MCF 10A (cell line): ENCODE measurements around the gene PSMD1. TPM values are rescaled to one million over a fixed set of nuclear protein-coding genes. Genes with fewer than 3 reads are reported as not detected.

Experiments
- BruUV-seq: library from RNA; stranded (reverse); fragments of 400-500 nt; replicated peaks from 2 replicates; lab custom pipeline; 2021; lab: Mats Ljungman, UMichigan
- CTCF ChIA-PET: fragments of 300-600 bp; sonication (Branson Sonifier 250); formaldehyde crosslinking; extraction: SDS; loops from one replicate; lab custom pipeline; 2021; ENCODE audit warnings: antibody characterized with exemption, inconsistent platforms; lab: Yijun Ruan, JAX
- POLR2A ChIA-PET: fragments of 300-600, 350-650 bp; sonication (Branson Sonifier 250); formaldehyde crosslinking; extraction: SDS; loops from one replicate; lab custom pipeline; 2020; ENCODE audit warnings: antibody characterized with exemption, inconsistent platforms; lab: Yijun Ruan, JAX
- DNase-seq: peaks from one replicate; pipeline ENCODE4 v3.0.0-alpha.2; 2018; ENCODE audit not compliant: unreplicated experiment
- H3K27ac Mint-ChIP-seq: one replicate; pipeline ENCODE4 v1.8.0; 2022; ENCODE audit warnings: mild to moderate bottlenecking, low read depth, mixed read lengths; ENCODE audit not compliant: unreplicated experiment
- H3K27me3 Mint-ChIP-seq: one replicate; pipeline ENCODE4 v1.8.0; 2022; ENCODE audit warnings: mixed read lengths; ENCODE audit not compliant: insufficient read depth, unreplicated experiment
- H3K36me3 Mint-ChIP-seq: one replicate; pipeline ENCODE4 v1.8.0; 2022; ENCODE audit warnings: mild to moderate bottlenecking, moderate library complexity, mixed read lengths; ENCODE audit not compliant: insufficient read depth, unreplicated experiment
- H3K4me1 Mint-ChIP-seq: one replicate; pipeline ENCODE4 v1.8.0; 2022; ENCODE audit warnings: mixed read lengths; ENCODE audit not compliant: insufficient read depth, unreplicated experiment
- H3K4me3 Mint-ChIP-seq: one replicate; pipeline ENCODE4 v1.8.0; 2022; ENCODE audit warnings: mild to moderate bottlenecking, moderate library complexity, mixed read lengths; ENCODE audit not compliant: unreplicated experiment
- H3K9me3 Mint-ChIP-seq: one replicate; pipeline ENCODE4 v1.8.0; 2022; ENCODE audit warnings: mixed read lengths; ENCODE audit not compliant: unreplicated experiment
- intact Hi-C: fragments of 100-400 bp; cut with micrococcal nuclease; formaldehyde crosslinking; loops from 2 replicates; pipeline ENCODE4 v1.14.1; 2022
- total RNA-seq: library from RNA; stranded (reverse); gene quantifications from 2 replicates; pipeline ENCODE4 v1.2.3, GENCODE V29; 2022
- TF ChIP-seq, protein P1 (sequence below): fragments of 200-600 bp; IDR thresholded peaks from one replicate; pipeline ENCODE4 v1.8.0; 2022; ENCODE audit warnings: antibody characterized with exemption, mild to moderate bottlenecking; ENCODE audit not compliant: unreplicated experiment

The PSMD1 gene
- total RNA-seq, 1 experiment from 2014 or later = 88.5 TPM

DNA sequence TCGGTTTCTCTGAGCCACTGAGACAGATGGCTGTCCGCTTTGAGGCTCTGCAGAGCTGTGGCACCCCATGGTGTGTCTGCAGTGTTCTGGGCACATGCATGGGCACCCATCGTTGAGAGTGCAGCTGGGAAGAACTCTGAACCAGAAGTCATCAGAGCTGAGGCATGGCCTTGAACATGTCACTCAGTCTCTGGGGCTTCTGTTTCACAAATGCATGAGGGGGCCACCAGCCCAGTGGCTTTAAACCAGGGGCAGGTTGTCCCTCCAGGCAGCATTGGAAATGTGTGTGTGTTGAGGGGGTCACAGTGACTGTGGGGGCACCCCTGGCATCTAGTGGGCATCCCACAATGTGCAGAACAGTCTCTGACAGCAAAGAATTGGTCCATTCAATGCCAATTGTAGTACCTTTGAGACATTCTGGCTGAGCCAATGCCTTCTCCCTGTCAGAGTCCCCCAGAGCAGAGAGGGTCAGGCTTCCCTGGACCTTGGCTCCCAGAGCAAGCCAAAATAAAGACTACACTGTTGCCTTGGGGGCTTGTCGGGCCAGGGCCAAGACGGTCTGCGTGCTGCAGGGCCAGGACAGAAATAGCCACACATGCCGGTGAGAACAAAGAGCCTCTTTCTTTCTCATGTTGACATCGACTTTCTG, 9.3 kb upstream of the PSMD1 start:
- CTCF ChIA-PET = interaction anchor here (0.6 to 1.1 kb wide), 3 partner anchors 11 to 223 kb away, joined by 3 read pairs; no protein-coding TSS in a partner anchor
- intact Hi-C loops = no loop called here
- TF ChIP-seq, protein P1, sequence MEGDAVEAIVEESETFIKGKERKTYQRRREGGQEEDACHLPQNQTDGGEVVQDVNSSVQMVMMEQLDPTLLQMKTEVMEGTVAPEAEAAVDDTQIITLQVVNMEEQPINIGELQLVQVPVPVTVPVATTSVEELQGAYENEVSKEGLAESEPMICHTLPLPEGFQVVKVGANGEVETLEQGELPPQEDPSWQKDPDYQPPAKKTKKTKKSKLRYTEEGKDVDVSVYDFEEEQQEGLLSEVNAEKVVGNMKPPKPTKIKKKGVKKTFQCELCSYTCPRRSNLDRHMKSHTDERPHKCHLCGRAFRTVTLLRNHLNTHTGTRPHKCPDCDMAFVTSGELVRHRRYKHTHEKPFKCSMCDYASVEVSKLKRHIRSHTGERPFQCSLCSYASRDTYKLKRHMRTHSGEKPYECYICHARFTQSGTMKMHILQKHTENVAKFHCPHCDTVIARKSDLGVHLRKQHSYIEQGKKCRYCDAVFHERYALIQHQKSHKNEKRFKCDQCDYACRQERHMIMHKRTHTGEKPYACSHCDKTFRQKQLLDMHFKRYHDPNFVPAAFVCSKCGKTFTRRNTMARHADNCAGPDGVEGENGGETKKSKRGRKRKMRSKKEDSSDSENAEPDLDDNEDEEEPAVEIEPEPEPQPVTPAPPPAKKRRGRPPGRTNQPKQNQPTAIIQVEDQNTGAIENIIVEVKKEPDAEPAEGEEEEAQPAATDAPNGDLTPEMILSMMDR = no peak
- Mint-ChIP-seq H3K4me3 (no peak overlapping the region), H3K27me3 (peaks cover under 1% of the 10 kb centered on the region), H3K27ac (no peak overlapping the region), H3K9me3 (no peaks in the 10 kb centered on the region), H3K4me1 (no peaks in the 10 kb centered on the region), H3K36me3 (no peaks in the 10 kb centered on the region)
- no peak for DNase-seq
- no TSS peak for BruUV-seq
- POLR2A ChIA-PET = no interaction called here

DNA sequence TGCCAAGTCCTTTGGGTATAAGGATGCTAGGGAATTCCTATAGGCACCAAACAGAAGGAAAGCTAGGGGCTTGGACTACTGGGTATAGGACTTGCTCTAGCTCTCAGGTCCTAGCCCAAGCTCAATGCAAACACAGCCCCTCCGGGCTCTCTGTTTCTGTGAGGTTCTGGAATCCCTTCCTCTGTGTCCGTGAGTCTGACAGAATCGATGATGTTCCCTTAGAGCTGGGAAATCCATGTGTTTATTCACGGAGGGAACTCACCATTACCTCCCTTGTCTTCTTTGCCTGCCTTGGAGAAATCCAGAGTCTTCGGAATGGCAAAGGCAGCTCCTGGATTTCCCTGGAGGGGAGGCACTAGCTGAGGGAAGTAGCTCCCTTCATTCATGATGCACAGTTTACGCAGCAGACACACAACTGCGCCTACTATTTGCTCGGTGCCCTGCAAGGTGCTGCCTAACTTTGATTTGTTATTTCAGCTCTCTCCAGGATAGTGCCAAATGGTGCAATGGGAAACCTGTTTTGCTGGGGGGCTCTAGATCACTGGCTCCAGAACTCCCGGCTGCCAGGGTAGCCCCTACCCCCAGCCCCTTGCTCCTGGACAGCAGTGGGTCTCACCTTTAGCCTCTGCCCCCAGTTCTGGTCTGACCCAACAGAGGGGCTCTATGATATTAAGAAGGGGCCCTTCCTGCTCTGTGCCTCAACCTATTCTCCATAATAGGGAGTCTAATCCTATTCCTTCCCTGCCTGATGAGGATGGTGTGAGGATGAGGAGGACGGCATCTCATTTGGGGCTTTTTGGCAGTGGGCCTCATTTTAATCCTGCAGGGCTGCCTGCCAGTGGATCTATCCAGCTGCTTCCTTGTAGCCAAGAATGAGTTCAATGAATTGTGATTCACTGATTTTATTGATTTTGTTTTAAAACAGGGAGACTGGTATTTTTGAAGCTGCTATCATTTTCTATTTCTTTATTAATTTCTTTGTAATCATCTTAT, 8.4 kb upstream of the PSMD1 start:
- Mint-ChIP-seq H3K27ac (no peak overlapping the region), H3K36me3 (no peaks in the 10 kb centered on the region), H3K4me3 (no peak overlapping the region), H3K4me1 (no peaks in the 10 kb centered on the region), H3K27me3 (no peaks in the 10 kb centered on the region), H3K9me3 (no peaks in the 10 kb centered on the region)
- ChIA-PET CTCF (interaction anchor here (0.6 kb wide), 3 partner anchors 17 to 867 kb away, joined by 3 to 5 read pairs (median 4); no protein-coding TSS in a partner anchor), POLR2A (no interaction called here)
- intact Hi-C loops = no loop called here
- TF ChIP-seq, protein P1 = no peak
- no TSS peak for BruUV-seq
- DNase-seq = no peak

DNA sequence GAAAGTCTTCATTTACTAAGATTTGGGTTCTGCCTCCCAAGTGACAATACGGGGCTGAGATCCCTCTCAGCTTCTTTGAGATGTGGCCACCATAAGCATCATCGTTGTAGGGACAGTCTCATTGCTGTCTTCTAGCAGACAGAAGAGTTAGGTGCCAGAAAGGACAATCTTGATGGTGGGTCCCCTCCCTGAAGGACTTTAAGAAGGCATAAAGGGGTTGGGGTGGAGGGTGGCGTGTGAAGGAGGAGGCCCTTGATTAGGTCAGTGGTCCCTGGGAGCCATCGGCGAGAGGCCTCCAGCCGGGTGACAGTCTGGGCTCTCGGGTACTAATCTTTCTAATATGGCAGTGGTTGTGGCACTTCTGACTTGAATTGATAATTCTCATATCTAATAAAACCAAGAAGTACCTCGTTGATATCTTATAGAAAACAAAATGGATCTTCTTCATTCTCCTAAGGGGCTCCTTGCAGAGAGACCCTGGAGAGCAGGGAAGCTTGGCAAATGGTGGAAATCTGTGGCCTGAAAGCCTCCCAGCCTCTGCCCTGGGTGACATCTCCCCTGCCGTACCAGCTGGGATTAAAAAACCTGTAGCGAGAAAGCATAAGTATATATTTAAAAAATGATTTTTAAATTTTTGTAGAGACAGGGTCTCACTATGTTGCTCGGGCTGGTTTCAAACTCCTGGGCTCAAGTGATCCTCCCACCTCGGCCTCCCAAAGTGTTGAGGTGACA, 7.2 kb upstream of the PSMD1 start:
- no peak for DNase-seq
- Mint-ChIP-seq H3K9me3 (no peaks in the 10 kb centered on the region), H3K36me3 (no peaks in the 10 kb centered on the region), H3K4me3 (no peak overlapping the region), H3K4me1 (peaks cover 6% of the 10 kb centered on the region), H3K27me3 (no peaks in the 10 kb centered on the region), H3K27ac (no peak overlapping the region)
- no TSS peak for BruUV-seq
- ChIA-PET CTCF (interaction anchor here (0.6 to 2.1 kb wide), 2 partner anchors 225 to 866 kb away, joined by 5 to 6 read pairs; no protein-coding TSS in a partner anchor), POLR2A (interaction anchor here (0.8 kb wide), 1 partner anchor 9 kb away, joined by 3 read pairs; no protein-coding TSS in a partner anchor)
- TF ChIP-seq, protein P1 = no peak
- intact Hi-C loops = no loop called here
